HG03575 (cell line): ENCODE data around the gene SIX4.

Experiments used
- ATAC-seq: cut with Tn5 transposase; IDR thresholded peaks from one replicate; pipeline ENCODE4 v1.9.1; 2021; ENCODE audit not compliant: unreplicated experiment, insufficient number of reproducible peaks, low FRiP score; ENCODE audit errors: extremely low read depth

Gene SIX4

DNA sequence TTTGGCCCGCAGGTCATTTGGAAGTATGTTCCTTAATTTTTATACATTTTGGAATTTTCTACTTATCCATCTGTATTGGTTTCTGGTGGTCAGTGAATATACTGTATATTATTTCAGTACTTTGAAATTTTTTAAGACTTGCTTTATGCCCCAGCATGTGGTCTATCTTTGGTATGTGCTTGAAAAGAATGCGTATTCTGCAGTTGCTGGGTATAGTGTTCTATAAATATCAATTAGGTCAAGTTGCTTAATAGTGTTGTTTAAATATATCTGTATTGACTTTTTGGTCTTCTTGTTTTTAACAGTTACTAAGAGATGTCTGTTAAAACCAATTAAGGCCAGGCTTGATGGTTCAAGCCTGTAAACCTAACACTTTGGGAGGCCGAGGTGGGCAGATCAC, 53.2 kb downstream of the SIX4 start:
- no peak for ATAC-seq

DNA sequence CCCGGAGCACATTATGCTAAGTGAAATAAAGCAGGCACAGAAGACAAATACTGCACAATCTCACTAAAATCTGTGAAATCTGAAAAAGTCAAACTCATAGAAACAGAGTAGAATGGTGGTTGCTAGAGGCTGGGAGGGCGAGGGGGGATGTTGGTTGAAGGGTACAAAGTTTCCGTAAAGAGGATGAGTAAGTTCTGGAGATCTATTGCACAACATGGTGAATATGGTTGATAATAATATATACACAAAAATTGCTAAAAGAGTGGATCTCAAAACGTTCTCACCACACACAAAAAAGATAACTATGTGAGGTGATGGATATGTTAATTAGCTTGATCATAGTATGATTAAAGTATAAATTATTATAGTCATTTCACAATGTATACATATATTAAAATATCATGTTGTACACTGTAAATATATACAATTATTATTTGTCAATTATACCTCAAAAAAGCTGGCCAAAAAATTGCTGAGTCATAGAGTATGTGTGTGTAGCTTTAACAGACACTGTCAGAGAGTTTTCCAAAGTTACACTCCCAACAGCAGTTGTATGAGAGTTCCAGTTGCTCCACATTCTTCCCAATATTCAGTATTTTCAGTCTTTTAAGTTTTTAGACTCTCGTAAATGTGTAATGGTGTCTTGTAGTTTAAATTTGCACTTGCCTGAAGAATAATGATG, 55.6 kb downstream of the SIX4 start:
- no peak for ATAC-seq

DNA sequence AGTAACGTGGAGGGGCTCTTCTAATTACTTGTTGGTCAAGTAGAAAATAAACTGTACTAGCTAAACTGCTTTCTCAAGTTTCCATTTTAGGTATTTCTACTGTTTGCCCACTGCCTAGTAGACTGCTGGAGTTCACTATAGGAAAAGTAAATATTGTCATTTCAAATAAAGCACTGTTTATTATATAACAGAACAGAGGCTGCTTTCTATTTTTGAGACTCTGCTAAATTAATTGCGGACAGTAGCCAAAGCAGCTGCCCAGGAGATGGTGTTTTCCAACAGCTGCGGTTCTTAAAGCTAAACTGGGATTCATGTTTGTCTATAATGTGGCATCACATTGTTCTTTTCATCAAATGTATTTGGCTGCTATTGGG, 59.0 kb downstream of the SIX4 start:
- ATAC-seq, result no peak

DNA sequence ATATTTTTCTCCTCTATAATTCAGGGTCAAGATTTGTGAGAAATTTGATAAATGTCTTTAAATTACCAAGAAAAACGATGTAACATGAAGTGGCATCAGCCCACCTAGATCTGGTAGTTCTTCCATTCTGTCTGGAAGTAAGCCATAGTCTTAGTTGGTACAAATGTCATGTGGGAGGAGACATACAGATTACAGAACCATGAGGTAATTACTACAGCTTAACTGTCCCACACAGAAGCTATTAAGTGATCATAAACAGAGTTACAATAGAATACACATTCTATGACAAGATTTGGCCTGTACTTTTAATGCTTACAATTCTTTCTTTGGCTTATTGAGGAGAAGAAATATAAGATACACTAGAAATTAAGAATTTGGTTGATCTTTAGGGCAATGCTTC, 61.2 kb downstream of the SIX4 start:
- ATAC-seq, result no peak

DNA sequence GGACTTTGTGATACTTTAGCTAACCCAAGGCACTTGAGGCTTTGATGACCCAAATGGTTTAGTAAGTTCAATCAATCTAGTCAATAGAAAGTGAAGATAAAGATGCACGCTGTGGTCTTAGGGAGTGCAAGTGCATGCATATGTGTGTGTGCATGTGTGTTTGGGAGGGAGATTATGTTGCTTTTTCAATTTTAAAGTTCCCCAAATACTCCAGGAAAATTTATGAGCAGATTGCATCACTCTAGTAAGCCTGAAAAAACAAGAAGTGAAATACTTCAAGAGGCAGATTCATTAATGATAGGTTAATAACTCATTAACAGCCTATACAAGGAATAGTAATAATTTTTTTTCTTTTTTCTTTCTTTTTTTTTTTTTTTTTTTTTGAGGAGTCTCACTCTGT, 62.4 kb downstream of the SIX4 start:
- ATAC-seq, result no peak
